Measurements from ENCODE around the gene KRT78. TPM values are rescaled to one million over a fixed set of nuclear protein-coding genes. Genes with fewer than 3 reads are reported as not detected.
"Not testable (repeated sequence)": the region's sequence is repeated elsewhere in the genome, so short reads cannot be mapped to it uniquely, and the experiment has no call there.

KRT78 gene
- total RNA-seq, 1 donor from 2014 or later = not detected

DNA sequence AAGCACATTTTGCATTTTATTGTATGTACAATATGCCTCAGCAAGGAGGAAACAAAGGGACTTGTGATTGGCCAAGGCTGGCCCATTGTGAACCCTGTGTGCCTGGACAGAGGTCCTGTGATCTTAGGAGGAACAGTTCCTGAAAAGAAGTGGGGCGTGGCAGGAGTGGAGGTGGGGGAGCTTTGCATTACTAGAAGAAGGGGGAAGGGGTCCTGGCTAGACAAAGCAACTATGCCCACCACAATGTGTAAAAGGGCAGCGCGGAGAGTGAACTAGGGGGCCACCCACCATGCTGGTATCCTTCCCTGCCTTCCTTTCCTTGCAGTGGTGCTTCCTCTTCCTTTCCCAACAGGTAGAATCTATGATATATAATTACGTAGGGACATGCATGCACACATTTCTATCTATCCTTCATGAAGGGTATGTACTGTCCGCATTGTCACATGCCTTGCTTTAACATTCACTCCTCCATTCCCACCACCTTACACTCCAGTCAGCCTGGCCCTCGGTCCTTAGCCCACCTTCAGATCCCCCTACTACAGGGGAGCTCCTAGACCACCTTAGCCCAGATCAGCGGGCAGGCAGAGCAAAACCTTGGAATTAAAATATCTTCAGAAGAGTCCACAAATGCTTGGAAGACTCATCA is 43.5 kb upstream of the KRT78 start:
- DNase-seq (ENCODE audit: low spot score) = no peak
- no peak overlapping the region for H3K4me3 Mint-ChIP-seq (ENCODE audit: unreplicated experiment)
- no peaks in the 10 kb centered on the region for H3K4me1 Mint-ChIP-seq (ENCODE audit: unreplicated experiment)
- no peaks in the 10 kb centered on the region for H3K36me3 Mint-ChIP-seq (ENCODE audit: low read depth, unreplicated experiment)
- no peaks in the 10 kb centered on the region for H3K9me3 Mint-ChIP-seq (ENCODE audit: unreplicated experiment)
- TF ChIP-seq, protein P1, sequence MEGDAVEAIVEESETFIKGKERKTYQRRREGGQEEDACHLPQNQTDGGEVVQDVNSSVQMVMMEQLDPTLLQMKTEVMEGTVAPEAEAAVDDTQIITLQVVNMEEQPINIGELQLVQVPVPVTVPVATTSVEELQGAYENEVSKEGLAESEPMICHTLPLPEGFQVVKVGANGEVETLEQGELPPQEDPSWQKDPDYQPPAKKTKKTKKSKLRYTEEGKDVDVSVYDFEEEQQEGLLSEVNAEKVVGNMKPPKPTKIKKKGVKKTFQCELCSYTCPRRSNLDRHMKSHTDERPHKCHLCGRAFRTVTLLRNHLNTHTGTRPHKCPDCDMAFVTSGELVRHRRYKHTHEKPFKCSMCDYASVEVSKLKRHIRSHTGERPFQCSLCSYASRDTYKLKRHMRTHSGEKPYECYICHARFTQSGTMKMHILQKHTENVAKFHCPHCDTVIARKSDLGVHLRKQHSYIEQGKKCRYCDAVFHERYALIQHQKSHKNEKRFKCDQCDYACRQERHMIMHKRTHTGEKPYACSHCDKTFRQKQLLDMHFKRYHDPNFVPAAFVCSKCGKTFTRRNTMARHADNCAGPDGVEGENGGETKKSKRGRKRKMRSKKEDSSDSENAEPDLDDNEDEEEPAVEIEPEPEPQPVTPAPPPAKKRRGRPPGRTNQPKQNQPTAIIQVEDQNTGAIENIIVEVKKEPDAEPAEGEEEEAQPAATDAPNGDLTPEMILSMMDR (IDR thresholded peaks at IDR 0.05; ENCODE audit: unreplicated experiment) = no peak
- H3K27me3 Mint-ChIP-seq (ENCODE audit: unreplicated experiment) = peaks cover 3% of the 10 kb centered on the region
- H3K27ac Mint-ChIP-seq (ENCODE audit: unreplicated experiment) = no peak overlapping the region

DNA sequence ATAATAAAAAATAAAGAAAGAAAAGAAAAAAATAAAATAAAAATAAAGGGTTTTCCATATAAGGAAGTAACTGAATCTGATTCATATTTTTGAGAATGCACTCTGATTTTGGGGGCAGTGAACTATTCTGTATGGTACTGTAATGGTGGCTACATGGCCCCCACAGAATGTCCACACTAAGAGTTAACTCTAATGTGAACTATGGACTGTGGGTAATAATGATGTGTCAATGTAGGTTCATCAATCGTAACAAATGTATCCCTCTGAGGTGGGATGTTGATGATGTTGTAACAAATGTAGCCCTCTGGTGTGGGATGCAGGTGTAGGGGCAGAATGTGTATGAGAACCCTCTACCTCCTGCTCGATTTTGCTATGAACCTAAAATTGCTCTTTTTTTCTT is 42.2 kb upstream of the KRT78 start:
- Mint-ChIP-seq H3K27me3 (ENCODE audit: unreplicated experiment) (peaks cover 3% of the 10 kb centered on the region), H3K4me1 (ENCODE audit: unreplicated experiment) (no peaks in the 10 kb centered on the region), H3K9me3 (ENCODE audit: unreplicated experiment) (no peaks in the 10 kb centered on the region), H3K36me3 (ENCODE audit: low read depth, unreplicated experiment) (no peaks in the 10 kb centered on the region), H3K27ac (ENCODE audit: unreplicated experiment) (no peak overlapping the region), H3K4me3 (ENCODE audit: unreplicated experiment) (no peak overlapping the region)
- DNase-seq (ENCODE audit: low spot score) = no peak
- TF ChIP-seq, protein P1 (IDR thresholded peaks at IDR 0.05; ENCODE audit: unreplicated experiment) = no peak

DNA sequence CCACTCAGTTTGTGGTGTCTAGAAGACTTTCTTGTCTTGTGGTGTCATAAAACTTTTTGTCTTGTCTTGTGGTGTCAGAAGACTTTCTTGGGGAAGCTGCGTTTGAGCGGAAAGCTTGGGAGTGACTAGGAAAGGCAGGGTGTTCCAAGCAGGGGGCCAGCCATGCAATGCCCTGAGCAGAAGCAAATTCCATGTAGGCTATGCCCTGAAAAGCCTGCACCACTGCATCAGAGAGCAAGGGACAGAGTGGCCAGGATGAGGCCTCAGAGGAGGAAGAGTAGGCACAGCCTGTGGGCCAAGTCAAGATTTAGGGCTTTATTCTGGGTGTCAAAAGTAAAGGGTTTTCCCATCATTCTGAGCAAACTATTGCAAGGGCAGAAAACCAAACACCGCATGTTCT is 41.6 kb upstream of the KRT78 start:
- no peaks in the 10 kb centered on the region for H3K9me3 Mint-ChIP-seq (ENCODE audit: unreplicated experiment)
- no peak overlapping the region for H3K4me3 Mint-ChIP-seq (ENCODE audit: unreplicated experiment)
- H3K27me3 Mint-ChIP-seq (ENCODE audit: unreplicated experiment) = peaks cover 3% of the 10 kb centered on the region
- no peaks in the 10 kb centered on the region for H3K36me3 Mint-ChIP-seq (ENCODE audit: low read depth, unreplicated experiment)
- DNase-seq (ENCODE audit: low spot score) = no peak
- no peaks in the 10 kb centered on the region for H3K4me1 Mint-ChIP-seq (ENCODE audit: unreplicated experiment)
- TF ChIP-seq, protein P1 (IDR thresholded peaks at IDR 0.05; ENCODE audit: unreplicated experiment) = no peak
- H3K27ac Mint-ChIP-seq (ENCODE audit: unreplicated experiment) = no peak overlapping the region

DNA sequence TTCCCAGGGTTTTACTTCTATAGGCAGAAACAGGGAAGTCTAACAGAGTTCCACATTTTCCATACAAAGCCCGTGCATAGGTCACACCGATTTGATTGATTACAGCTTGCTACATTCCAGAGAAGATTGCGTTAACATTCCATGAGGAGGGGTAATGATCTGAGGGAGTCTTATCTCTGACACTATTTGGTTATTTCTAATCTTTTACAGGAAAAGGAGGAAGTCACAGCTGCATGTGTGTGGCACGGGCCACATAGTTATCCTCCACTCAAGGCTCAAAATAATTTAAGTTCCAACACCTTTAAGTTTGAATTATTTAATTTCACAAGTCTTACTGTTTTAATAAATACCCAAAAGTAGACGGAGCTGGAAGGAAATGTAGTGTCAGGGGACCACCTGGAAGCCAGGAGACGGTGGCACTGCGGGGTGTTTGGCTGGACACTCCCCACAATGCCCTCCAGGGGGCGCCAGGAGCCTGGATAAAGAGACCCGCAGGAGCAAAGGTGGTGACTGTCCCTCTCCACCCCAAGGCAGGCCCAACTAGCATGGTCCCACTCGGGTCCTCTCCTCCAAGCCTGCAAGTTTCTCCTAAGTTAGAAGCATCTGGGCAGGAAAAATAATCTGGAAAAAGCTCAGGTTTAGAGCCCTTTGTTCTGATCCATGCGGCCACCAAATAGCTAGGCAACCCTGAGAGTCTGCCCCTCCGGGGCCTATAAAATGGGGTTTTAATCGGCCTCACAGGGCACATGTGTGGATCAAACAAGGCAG is 35.9 kb upstream of the KRT78 start:
- no peaks in the 10 kb centered on the region for H3K9me3 Mint-ChIP-seq (ENCODE audit: unreplicated experiment)
- H3K4me1 Mint-ChIP-seq (ENCODE audit: unreplicated experiment) = peaks cover 3% of the 10 kb centered on the region
- TF ChIP-seq, protein P1 (IDR thresholded peaks at IDR 0.05; ENCODE audit: unreplicated experiment) = peak; percentile 97
- no peaks in the 10 kb centered on the region for H3K36me3 Mint-ChIP-seq (ENCODE audit: low read depth, unreplicated experiment)
- peak; percentile 89 for DNase-seq (ENCODE audit: low spot score)
- H3K4me3 Mint-ChIP-seq (ENCODE audit: unreplicated experiment) = no peak overlapping the region
- no peak overlapping the region for H3K27ac Mint-ChIP-seq (ENCODE audit: unreplicated experiment)
- peaks cover 2% of the 10 kb centered on the region for H3K27me3 Mint-ChIP-seq (ENCODE audit: unreplicated experiment)

- not testable (repeated sequence) for H3K27me3 Mint-ChIP-seq (ENCODE audit: unreplicated experiment); H3K36me3 Mint-ChIP-seq (ENCODE audit: low read depth, unreplicated experiment); H3K4me3 Mint-ChIP-seq (ENCODE audit: unreplicated experiment); H3K9me3 Mint-ChIP-seq (ENCODE audit: unreplicated experiment); H3K27ac Mint-ChIP-seq (ENCODE audit: unreplicated experiment); DNase-seq (ENCODE audit: low spot score); H3K4me1 Mint-ChIP-seq (ENCODE audit: unreplicated experiment)
Measured at GRCh38 chr12:52880499-52880898, 31.7 kb upstream of the KRT78 start.

Measured in endothelial cell (in vitro differentiated cells).